Endodermal cell (in vitro differentiated cells): ENCODE data around the gene TSSC4. TPM values are rescaled to one million over a fixed set of nuclear protein-coding genes. Genes with fewer than 3 reads are reported as not detected.

ENCODE experiments used
- DNase-seq: peaks from one replicate; pipeline ENCODE4 v3.0.0-alpha.2; 2017
- H3K27ac ChIP-seq: 2 replicates; pipeline ENCODE4 v1.5.1; 2013; ENCODE audit warnings: mild to moderate bottlenecking, low read depth, low read length, moderate library complexity
- H3K27me3 ChIP-seq: 2 replicates; pipeline ENCODE4 v1.6.1; 2013; ENCODE audit warnings: mild to moderate bottlenecking, low read length, moderate library complexity; ENCODE audit not compliant: insufficient read depth, control insufficient read depth, poor library complexity, severe bottlenecking
- H3K36me3 ChIP-seq: 2 replicates; pipeline ENCODE4 v1.7.0; 2013; ENCODE audit warnings: mild to moderate bottlenecking, low read length, moderate library complexity; ENCODE audit not compliant: control insufficient read depth, insufficient read depth
- H3K4me1 ChIP-seq: one replicate; pipeline ENCODE4 v1.7.0; 2013; ENCODE audit warnings: low read length; ENCODE audit not compliant: control insufficient read depth, insufficient read depth
- H3K4me3 ChIP-seq: 2 replicates; pipeline ENCODE4 v1.5.1; 2013; ENCODE audit warnings: mild to moderate bottlenecking, low read length, moderate library complexity
- H3K9ac ChIP-seq: 2 replicates; pipeline ENCODE4 v1.6.1; 2013; ENCODE audit warnings: mild to moderate bottlenecking, low read length, moderate library complexity; ENCODE audit not compliant: poor library complexity, severe bottlenecking; ENCODE audit errors: extremely low read depth
- H3K9me3 ChIP-seq: 2 replicates; pipeline ENCODE4 v1.6.1; 2013; ENCODE audit warnings: mild to moderate bottlenecking, low read length, moderate library complexity; ENCODE audit not compliant: control insufficient read depth
- H3K27ac Mint-ChIP-seq: 2 replicates; pipeline ENCODE4 v1.8.0; 2020; ENCODE audit warnings: mixed read lengths
- H3K27me3 Mint-ChIP-seq: 2 replicates; pipeline ENCODE4 v1.8.0; 2021; ENCODE audit warnings: mild to moderate bottlenecking, mixed read lengths; ENCODE audit not compliant: insufficient read depth
- H3K36me3 Mint-ChIP-seq: 2 replicates; pipeline ENCODE4 v1.8.0; 2020; ENCODE audit warnings: low read depth, mixed read lengths
- H3K4me1 Mint-ChIP-seq: 2 replicates; pipeline ENCODE4 v1.8.0; 2020; ENCODE audit warnings: mixed read lengths
- H3K4me3 Mint-ChIP-seq: 2 replicates; pipeline ENCODE4 v1.8.0; 2020; ENCODE audit warnings: mild to moderate bottlenecking, moderate library complexity, mixed read lengths
- H3K9me3 Mint-ChIP-seq: 2 replicates; pipeline ENCODE4 v1.8.0; 2020; ENCODE audit warnings: mild to moderate bottlenecking, mixed read lengths
- CTCF ChIP-seq: fragments of 200-600 bp; sonication (generic); conservative IDR thresholded peaks from 2 replicates; pipeline ENCODE4 v1.5.0; 2021; ENCODE audit warnings: antibody characterized with exemption, mild to moderate bottlenecking
- WGBS, 2 experiments: methylation state at CpG; one replicate each; pipeline versions ENCODE4 v1.1.5 to v1.1.7; 2013; ENCODE audit warnings: missing lambda C conversion rate in 2 of 2, mixed read lengths in 1 of 2; ENCODE audit not compliant: insufficient coverage in 1 of 2, insufficient read length in 1 of 2; 5-methylcytosine and 5-hydroxymethylcytosine counted together
- total RNA-seq, 2 donors: library from RNA; stranded (reverse); fragmentation: NEBNext Ultra II Directional in 1 of 2; extraction: Animal tissue kit (Norgen Biotek cat#: 25700) in 1 of 2; gene quantifications; 2 replicates in 1 of 2; 3 replicates in 1 of 2; pipeline ENCODE4 v1.2.1, GENCODE V29; 2021

Gene TSSC4
- total RNA-seq, 2 donors from 2014 or later, result 47.2 to 51.1 TPM

DNA sequence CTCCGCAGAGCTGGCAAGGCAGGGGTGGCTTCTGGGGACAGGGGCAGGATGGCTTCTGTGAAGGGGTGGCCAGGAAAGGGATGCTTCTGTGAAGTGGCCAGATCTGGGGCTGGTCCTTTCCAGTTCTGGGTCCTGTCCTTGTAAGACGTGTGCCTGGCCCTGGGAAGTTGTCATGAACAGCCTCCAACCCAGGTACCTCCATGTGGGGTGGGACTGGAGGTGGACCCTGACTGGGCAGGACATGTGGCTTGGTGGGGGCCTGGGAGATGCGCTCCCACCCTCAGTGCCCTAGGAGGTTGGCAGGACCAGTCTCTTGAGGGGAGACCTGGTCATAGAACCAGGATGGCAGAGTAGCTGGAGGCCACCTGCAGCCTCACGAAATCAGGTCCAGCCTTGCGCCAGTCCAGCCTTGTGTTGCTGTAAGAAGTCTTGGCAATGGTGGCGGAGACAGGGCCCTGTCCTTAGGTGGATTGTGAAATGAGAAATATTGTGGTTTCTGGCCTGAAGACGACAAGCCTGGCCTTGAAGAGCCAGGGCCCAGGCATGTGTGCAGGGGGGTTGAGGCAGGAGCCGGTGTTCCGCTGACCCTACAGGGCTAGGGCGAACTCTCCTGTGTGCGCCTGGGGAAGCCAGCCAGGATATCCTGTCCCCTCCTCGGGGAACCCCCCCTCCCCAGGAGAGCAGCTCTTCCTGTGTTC, 46.9 kb downstream of the TSSC4 start:
- H3K36me3 ChIP-seq, result no peaks in the 10 kb centered on the region
- H3K9ac ChIP-seq, result no peak overlapping the region
- peaks cover 9% of the 10 kb centered on the region for H3K9me3 ChIP-seq
- WGBS, 2 experiments, result 92 to 94% methylated on average over 7 to 12 of the region's 12 CpGs
- H3K27me3 ChIP-seq, result peaks cover 85% of the 10 kb centered on the region
- no peak overlapping the region for H3K27ac Mint-ChIP-seq
- no peak for TF ChIP-seq CTCF
- H3K4me1 Mint-ChIP-seq, result no peaks in the 10 kb centered on the region
- H3K4me3 Mint-ChIP-seq, result no peak overlapping the region
- no peak for DNase-seq
- peaks cover 86% of the 10 kb centered on the region for H3K27me3 Mint-ChIP-seq
- no peak overlapping the region for H3K27ac ChIP-seq
- no peak overlapping the region for H3K4me3 ChIP-seq
- no peaks in the 10 kb centered on the region for H3K36me3 Mint-ChIP-seq
- H3K4me1 ChIP-seq, result no peaks in the 10 kb centered on the region
- peaks cover 4% of the 10 kb centered on the region for H3K9me3 Mint-ChIP-seq

GRCh38 chr11:2447951-2448650, 47.6 kb downstream of the TSSC4 start:
- Mint-ChIP-seq H3K27me3 (peaks cover 86% of the 10 kb centered on the region), H3K4me3 (no peak overlapping the region)
- H3K27me3 ChIP-seq, result peaks cover 85% of the 10 kb centered on the region

More at GRCh38 chr11:2447951-2448650, 47.6 kb downstream of the TSSC4 start:
- TF ChIP-seq CTCF, result no peak
- Histone ChIP-seq H3K36me3 (no peaks in the 10 kb centered on the region), H3K4me3 (no peak overlapping the region), H3K9me3 (peaks cover 3% of the 10 kb centered on the region), H3K4me1 (no peaks in the 10 kb centered on the region), H3K9ac (no peak overlapping the region), H3K27ac (no peak overlapping the region)
- Mint-ChIP-seq H3K4me1 (no peaks in the 10 kb centered on the region), H3K36me3 (no peaks in the 10 kb centered on the region), H3K9me3 (peaks cover 2% of the 10 kb centered on the region), H3K27ac (no peak overlapping the region)
- WGBS, 2 experiments, result 88 to 89% methylated on average over 1 to 10 of the region's 10 CpGs
- no peak for DNase-seq
